Karpas-422 (cell line): ENCODE results near the gene KPNB1. TPM values are rescaled to one million over a fixed set of nuclear protein-coding genes. Genes with fewer than 3 reads are reported as not detected.
A peak's percentile ranks its signal among the peaks of the same experiment; 100 is the strongest.

Experiments used
- DNase-seq: peaks from one replicate; pipeline ENCODE4 v3.0.0-alpha.2; 2015
- H2AFZ ChIP-seq: fragments of 200-600 bp; sonication (generic); 2 replicates; pipeline ENCODE4 v1.6.1; 2014; ENCODE audit warnings: antibody characterized with exemption, low read length, mixed read lengths
- H3K27ac ChIP-seq: fragments of 200-600 bp; sonication (generic); 2 replicates; pipeline ENCODE4 v1.5.1; 2014; ENCODE audit warnings: mild to moderate bottlenecking, low read length, moderate library complexity
- H3K27me3 ChIP-seq: fragments of 200-600 bp; sonication (generic); 2 replicates; pipeline ENCODE4 v1.6.1; 2014; ENCODE audit warnings: low read length, mixed read lengths
- H3K36me3 ChIP-seq: fragments of 200-600 bp; sonication (generic); 2 replicates; pipeline ENCODE4 v1.6.1; 2014; ENCODE audit warnings: low read length, mixed read lengths; ENCODE audit not compliant: insufficient read depth
- H3K4me1 ChIP-seq: fragments of 200-600 bp; sonication (generic); 2 replicates; pipeline ENCODE4 v1.6.1; 2014; ENCODE audit warnings: mild to moderate bottlenecking, low read length, mixed read lengths
- H3K4me2 ChIP-seq: fragments of 200-600 bp; sonication (generic); 2 replicates; pipeline ENCODE4 v1.6.1; 2014; ENCODE audit warnings: low read length, low read depth, mild to moderate bottlenecking; ENCODE audit not compliant: poor library complexity, severe bottlenecking
- H3K4me3 ChIP-seq: fragments of 200-600 bp; sonication (generic); 2 replicates; pipeline ENCODE4 v1.5.1; 2014; ENCODE audit warnings: mild to moderate bottlenecking, antibody characterized with exemption, low read length, mixed read lengths
- H3K79me2 ChIP-seq: fragments of 200-600 bp; sonication (generic); 2 replicates; pipeline ENCODE4 v1.6.1; 2014; ENCODE audit warnings: mild to moderate bottlenecking, low read length, mixed read lengths
- H3K9ac ChIP-seq: fragments of 200-600 bp; sonication (generic); 2 replicates; pipeline ENCODE4 v1.6.0; 2014; ENCODE audit warnings: low read length
- H3K9me2 ChIP-seq: fragments of 200-600 bp; sonication (generic), shearing (Covaris generic); replicated peaks from 2 replicates; pipeline ENCODE4 v1.6.0; 2014; ENCODE audit warnings: mild to moderate bottlenecking, low read length, moderate library complexity; ENCODE audit not compliant: insufficient read depth
- H3K9me3 ChIP-seq: fragments of 300-700, 200-600 bp; sonication (generic); 2 replicates; pipeline ENCODE4 v1.6.1; 2014; ENCODE audit warnings: low read length, mixed read lengths
- H4K20me1 ChIP-seq: fragments of 200-600 bp; sonication (generic); 2 replicates; pipeline ENCODE4 v1.6.1; 2014; ENCODE audit warnings: mild to moderate bottlenecking, antibody characterized with exemption, low read length, low read depth; ENCODE audit not compliant: insufficient read depth
- total RNA-seq: library from RNA; depleted of rRNA; stranded (reverse); fragments of >200 nt; shearing (Covaris generic); gene quantifications from 2 replicates; pipeline ENCODE4 v1.2.3, GENCODE V29; 2014; ENCODE audit warnings: low replicate concordance

The KPNB1 gene
- total RNA-seq, 1 experiment from 2014 or later = 184 TPM

DNA sequence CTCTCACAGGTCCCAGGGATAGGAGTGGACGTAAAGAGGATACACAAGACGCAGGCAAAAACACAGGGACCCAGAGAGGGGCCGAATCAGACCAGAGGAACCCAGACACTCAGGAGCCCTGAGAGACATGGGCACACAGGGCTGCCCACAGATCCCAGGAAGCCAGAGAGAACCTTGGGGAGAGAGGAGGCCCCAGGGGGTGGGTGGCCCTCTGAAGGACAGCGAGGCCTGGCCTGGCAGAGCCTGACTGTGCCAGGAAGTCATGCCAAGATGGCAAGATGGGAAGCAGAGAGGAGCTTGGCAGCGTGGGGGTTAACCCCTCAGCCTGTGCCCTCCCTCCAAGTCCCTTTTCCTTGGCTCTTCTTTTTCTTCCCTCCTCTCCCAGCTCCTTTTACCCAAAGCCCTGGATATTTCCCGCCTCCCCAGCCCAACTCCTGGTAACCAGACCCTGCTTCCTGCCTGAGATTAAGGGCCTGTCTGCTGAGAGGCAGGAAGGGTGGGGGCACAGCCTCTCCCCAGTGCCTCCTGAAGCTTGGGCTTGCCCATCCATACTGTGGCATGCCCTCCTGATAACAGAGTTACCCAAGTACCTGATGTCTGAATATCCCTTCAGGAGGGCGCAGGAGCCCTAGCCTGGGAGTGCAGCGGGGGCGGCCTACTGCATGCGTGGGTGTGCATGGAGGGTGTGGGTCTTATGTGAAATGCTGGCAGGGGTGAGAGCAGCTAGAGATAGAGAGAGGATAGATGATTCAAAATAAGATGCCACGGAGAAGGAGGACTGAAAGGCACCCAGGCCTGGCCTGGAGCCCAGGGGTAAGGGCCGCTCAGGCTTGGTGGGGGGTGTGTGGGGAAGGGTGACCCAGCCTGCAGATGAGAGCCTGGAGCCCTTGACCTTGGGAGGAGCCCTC, 77.3 kb downstream of the KPNB1 start:
- Histone ChIP-seq H3K9me3 (no peaks in the 10 kb centered on the region), H3K4me3 (no peak overlapping the region), H3K9ac (no peak overlapping the region), H3K4me2 (no peak overlapping the region), H4K20me1 (no peaks in the 10 kb centered on the region), H3K36me3 (no peaks in the 10 kb centered on the region), H2AFZ (no peak overlapping the region), H3K27me3 (no peaks in the 10 kb centered on the region), H3K79me2 (no peaks in the 10 kb centered on the region), H3K4me1 (peaks cover 10% of the 10 kb centered on the region), H3K9me2 (no peaks in the 10 kb centered on the region), H3K27ac (no peak overlapping the region)
- DNase-seq = no peak

DNA sequence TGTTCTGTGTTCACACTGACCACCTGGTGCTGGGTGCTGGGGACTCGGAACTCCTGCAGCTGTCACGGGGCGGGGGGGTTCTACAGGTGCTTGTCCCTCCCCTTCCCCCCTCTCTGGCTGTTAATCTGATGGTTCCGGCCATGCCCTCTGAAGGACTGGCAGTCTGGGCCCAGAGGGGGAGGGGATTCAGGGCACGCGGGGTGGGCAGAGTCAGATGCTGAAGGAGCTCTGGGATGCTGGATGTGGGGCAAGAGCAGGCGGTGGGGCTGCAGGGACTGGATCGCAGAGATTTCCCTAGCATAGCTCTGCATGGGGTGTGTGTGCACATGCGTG, 78.0 kb downstream of the KPNB1 start:
- Histone ChIP-seq H3K4me1 (peaks cover 12% of the 10 kb centered on the region), H3K36me3 (no peaks in the 10 kb centered on the region)

DNA sequence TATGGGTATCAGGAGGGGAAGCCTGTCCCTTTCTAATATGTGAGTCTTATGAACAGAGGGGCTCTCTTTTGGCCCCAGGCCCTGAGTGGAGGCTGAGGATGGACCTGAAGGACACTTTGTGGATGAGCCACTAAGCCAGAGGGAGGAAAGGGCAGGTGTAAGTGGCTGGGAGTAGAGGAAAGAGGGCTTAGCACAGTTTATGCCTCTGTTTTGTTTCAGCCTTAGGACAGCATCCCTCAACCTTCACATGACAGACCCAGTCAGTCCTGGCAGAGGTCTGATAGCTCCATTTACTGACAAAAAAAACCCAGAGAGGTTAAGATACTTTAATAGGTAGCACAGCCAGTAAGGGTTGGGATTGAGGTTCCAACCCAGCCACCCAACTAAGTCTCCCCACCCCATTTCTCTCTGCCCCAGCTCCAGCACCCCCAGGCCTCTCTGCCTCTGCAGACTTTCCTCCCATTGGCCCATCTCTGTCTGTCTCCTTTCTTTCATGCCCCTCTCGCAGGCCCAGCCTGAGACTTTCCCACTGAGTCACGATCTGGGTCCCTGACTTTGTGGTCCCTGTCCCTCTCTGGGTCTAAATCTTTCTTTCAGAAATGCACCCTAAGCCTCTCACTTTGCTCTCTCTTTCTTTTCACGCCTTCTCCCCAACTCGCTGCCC, 78.6 kb downstream of the KPNB1 start:
- H3K79me2 ChIP-seq = no peaks in the 10 kb centered on the region
- H3K4me2 ChIP-seq = no peak overlapping the region
- H3K27me3 ChIP-seq = no peaks in the 10 kb centered on the region
- H2AFZ ChIP-seq = no peak overlapping the region
- H3K36me3 ChIP-seq = no peaks in the 10 kb centered on the region
- no peaks in the 10 kb centered on the region for H3K9me3 ChIP-seq
- H3K4me1 ChIP-seq = peaks cover 19% of the 10 kb centered on the region
- DNase-seq = no peak
- H3K27ac ChIP-seq = no peak overlapping the region
- no peak overlapping the region for H3K4me3 ChIP-seq
- H3K9me2 ChIP-seq = no peaks in the 10 kb centered on the region
- H4K20me1 ChIP-seq = no peaks in the 10 kb centered on the region
- no peak overlapping the region for H3K9ac ChIP-seq

More for the DNA sequence above, 78.0 kb downstream of the KPNB1 start:
- Histone ChIP-seq H4K20me1 (no peaks in the 10 kb centered on the region), H3K27ac (no peak overlapping the region), H3K79me2 (no peaks in the 10 kb centered on the region), H3K27me3 (no peaks in the 10 kb centered on the region), H3K9ac (no peak overlapping the region), H3K9me3 (no peaks in the 10 kb centered on the region), H2AFZ (no peak overlapping the region), H3K4me3 (no peak overlapping the region), H3K4me2 (no peak overlapping the region), H3K9me2 (no peaks in the 10 kb centered on the region)
- no peak for DNase-seq

DNA sequence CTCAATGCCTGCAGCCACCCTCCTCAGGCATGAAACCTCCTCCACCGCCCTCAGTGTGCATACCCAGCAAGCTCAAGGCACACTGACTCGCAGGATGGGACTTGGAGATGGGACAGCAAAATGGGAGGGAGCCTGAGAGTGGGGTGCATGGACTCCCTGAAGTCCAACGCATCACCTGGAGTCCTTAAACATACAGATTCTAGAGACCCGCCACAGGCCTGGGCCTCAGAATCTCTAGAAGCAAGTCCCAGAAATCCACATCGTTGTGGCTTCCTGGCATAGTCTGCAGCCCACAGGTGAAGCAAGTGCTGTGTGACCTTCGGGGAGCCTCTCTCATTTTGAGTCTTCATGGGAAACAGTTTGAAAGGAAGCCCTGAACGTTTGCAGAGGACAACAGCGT, 79.8 kb downstream of the KPNB1 start:
- Histone ChIP-seq H3K9me3 (no peaks in the 10 kb centered on the region), H3K79me2 (no peaks in the 10 kb centered on the region), H2AFZ (no peak overlapping the region), H3K36me3 (no peaks in the 10 kb centered on the region), H3K9ac (no peak overlapping the region), H3K27me3 (no peaks in the 10 kb centered on the region), H3K4me2 (no peak overlapping the region), H3K4me3 (no peak overlapping the region), H3K27ac (no peak overlapping the region), H4K20me1 (no peaks in the 10 kb centered on the region), H3K9me2 (no peaks in the 10 kb centered on the region), H3K4me1 (peaks cover 20% of the 10 kb centered on the region)
- no peak for DNase-seq

DNA sequence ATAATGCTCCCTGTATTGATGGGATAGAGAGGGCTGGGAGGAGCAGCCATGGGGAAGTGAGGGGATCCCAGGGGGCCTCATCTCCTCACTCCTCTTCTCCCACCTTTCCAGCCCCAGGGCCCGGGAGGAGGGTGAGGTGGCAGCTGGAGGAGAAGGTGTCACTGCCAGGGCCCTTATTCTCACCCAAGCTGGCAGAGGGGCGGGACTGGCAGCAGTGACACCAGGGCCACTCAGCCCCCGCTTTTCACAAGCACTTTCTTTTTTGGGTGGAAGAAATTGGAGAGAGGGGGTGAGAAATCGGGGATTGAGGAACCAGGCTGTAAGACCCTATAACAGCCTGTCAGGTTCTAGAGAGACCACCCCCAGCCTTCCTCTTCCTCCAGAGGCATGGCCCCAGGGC, 81.0 kb downstream of the KPNB1 start:
- Histone ChIP-seq H3K9me3 (no peaks in the 10 kb centered on the region), H3K4me1 (peaks cover 22% of the 10 kb centered on the region), H3K79me2 (no peaks in the 10 kb centered on the region), H4K20me1 (no peaks in the 10 kb centered on the region), H3K4me2 (no peak overlapping the region), H3K36me3 (no peaks in the 10 kb centered on the region), H3K9me2 (no peaks in the 10 kb centered on the region), H3K27me3 (no peaks in the 10 kb centered on the region), H3K27ac (no peak overlapping the region), H2AFZ (no peak overlapping the region), H3K4me3 (no peak overlapping the region), H3K9ac (no peak overlapping the region)
- DNase-seq = no peak

DNA sequence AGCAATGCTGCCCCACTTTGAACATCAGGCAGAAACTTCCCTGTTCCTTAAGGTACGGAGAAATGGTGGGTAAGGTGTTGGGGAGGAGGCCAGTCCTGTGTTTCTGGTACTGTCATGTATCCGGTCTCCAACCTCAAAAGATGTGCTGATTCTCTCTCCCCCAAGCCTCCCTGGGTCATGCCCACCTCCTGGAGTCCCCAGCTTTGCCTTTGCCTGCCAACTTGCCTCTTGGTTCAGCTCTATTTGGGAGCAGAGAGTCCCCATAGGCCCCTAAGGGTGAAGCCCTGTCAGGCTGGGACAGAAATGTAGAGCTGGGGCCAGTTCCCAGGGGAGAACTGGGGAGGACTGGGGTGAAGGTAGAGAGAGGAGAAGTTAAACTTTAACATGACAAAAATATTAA, 81.7 kb downstream of the KPNB1 start:
- no peaks in the 10 kb centered on the region for H4K20me1 ChIP-seq
- peaks cover 22% of the 10 kb centered on the region for H3K4me1 ChIP-seq
- no peak overlapping the region for H3K27ac ChIP-seq
- DNase-seq = no peak
- H3K4me3 ChIP-seq = no peak overlapping the region
- H3K79me2 ChIP-seq = no peaks in the 10 kb centered on the region
- no peaks in the 10 kb centered on the region for H3K36me3 ChIP-seq
- no peaks in the 10 kb centered on the region for H3K27me3 ChIP-seq
- H3K9me2 ChIP-seq = no peaks in the 10 kb centered on the region
- H2AFZ ChIP-seq = no peak overlapping the region
- H3K9me3 ChIP-seq = no peaks in the 10 kb centered on the region
- no peak overlapping the region for H3K4me2 ChIP-seq
- no peak overlapping the region for H3K9ac ChIP-seq

DNA sequence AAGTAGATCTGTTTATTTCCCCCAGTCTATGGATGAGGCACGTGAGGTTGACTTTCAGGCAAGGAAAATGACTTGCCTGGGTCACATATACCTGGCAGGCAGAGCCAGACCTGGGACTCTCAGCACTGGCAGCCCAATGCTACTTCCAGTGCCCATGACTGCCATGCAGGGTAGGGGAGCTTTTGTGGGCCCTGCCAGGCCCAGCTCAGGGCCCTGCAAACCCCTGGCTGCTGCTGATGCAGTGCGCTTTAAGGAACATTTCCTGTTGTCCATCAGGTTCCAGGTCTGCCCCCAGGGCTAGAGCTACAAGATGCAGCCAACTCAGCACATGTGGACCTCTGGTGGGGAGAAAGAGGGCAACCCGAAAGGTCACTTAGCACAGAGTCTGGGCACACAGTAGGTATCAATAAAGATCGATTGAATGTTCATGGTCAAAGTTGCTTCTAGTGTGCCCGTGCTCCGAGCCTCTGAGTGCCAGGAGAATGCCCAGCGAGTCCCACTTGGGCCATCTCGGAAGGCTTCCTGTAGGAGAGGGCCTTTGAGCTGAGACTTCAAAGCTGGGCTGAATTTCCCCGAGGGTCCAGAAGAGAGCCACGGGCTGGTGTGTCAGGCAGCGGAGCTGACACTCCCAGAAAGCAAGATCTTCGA, 82.8 kb downstream of the KPNB1 start:
- Histone ChIP-seq H3K9me3 (no peaks in the 10 kb centered on the region), H3K79me2 (no peaks in the 10 kb centered on the region), H3K4me3 (no peak overlapping the region), H3K36me3 (no peaks in the 10 kb centered on the region), H2AFZ (no peak overlapping the region), H3K9ac (no peak overlapping the region), H3K27me3 (no peaks in the 10 kb centered on the region), H3K9me2 (no peaks in the 10 kb centered on the region), H3K4me1 (peaks cover 22% of the 10 kb centered on the region), H3K27ac (no peak overlapping the region), H3K4me2 (no peak overlapping the region), H4K20me1 (no peaks in the 10 kb centered on the region)
- DNase-seq = no peak

DNA sequence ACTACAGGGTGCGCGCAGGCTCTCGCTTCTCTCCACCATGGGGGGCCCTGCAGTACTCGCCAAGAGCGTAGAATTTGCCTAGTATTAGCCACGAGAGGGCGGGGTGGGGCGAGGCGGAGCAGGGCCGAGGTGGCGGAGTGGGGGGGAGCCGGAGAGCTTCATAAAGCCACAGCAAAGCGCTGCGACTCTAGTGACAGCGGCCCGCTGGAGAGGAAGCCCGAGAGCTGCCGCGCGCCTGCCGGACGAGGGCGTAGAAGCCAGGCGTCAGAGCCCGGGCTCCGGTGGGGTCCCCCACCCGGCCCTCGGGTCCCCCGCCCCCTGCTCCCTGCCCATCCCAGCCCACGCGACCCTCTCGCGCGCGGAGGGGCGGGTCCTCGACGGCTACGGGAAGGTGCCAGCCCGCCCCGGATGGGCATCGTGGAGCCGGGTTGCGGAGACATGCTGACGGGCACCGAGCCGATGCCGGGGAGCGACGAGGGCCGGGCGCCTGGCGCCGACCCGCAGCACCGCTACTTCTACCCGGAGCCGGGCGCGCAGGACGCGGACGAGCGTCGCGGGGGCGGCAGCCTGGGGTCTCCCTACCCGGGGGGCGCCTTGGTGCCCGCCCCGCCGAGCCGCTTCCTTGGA, 83.4 kb downstream of the KPNB1 start, which contains the start of gene TBX21:
TSS of gene TBX21 (plus strand) at position 190 of the 627 bp plus-strand sequence. CDS start at position 409, 219 bp downstream.
- Histone ChIP-seq H3K27ac (no peak within 1 kb of the TSS), H3K27me3 (no peaks in the 10 kb centered on the region), H2AFZ (no peak within 1 kb of the TSS), H3K4me2 (peak within 1 kb of the TSS; percentile 32), H3K4me3 (no peak within 1 kb of the TSS; the same call in 1 of the 2 replicates), H3K4me1 (peaks cover 22% of the 10 kb centered on the region), H3K36me3 (no peaks in the 10 kb centered on the region), H4K20me1 (no peaks in the 10 kb centered on the region), H3K9me3 (no peaks in the 10 kb centered on the region), H3K9me2 (no peaks in the 10 kb centered on the region), H3K9ac (no peak within 1 kb of the TSS), H3K79me2 (no peaks in the 10 kb centered on the region)
- DNase-seq = peak; percentile 90
